GM10847 (cell line): ENCODE measurements around the gene CIAO3.

Experiments
- POLR2A ChIP-seq: IDR thresholded peaks from 2 replicates; pipeline ENCODE4 v1.6.1; 2011; ENCODE audit not compliant: insufficient read length; ENCODE audit errors: extremely low read depth

CIAO3 gene

GRCh38 chr16:780296-780695 is 39.5 kb upstream of the CIAO3 start:
- TF ChIP-seq POLR2A = no peak

GRCh38 chr16:779561-779960 is 38.8 kb upstream of the CIAO3 start:
- TF ChIP-seq POLR2A = no peak

GRCh38 chr16:778909-779527 is 38.2 kb upstream of the CIAO3 start:
- no peak for TF ChIP-seq POLR2A

GRCh38 chr16:778447-778846 is 37.6 kb upstream of the CIAO3 start:
- TF ChIP-seq POLR2A = no peak

- TF ChIP-seq POLR2A = no peak
Measured at GRCh38 chr16:777826-778225, 37.0 kb upstream of the CIAO3 start.

GRCh38 chr16:776824-777223 is 36.0 kb upstream of the CIAO3 start:
- no peak for TF ChIP-seq POLR2A

GRCh38 chr16:775236-775796 is 34.5 kb upstream of the CIAO3 start:
- no peak for TF ChIP-seq POLR2A

GRCh38 chr16:774086-775001 is 33.5 kb upstream of the CIAO3 start:
- TF ChIP-seq POLR2A = no peak

GRCh38 chr16:772959-773358 is 32.2 kb upstream of the CIAO3 start:
- no peak for TF ChIP-seq POLR2A

- TF ChIP-seq POLR2A = no peak
Measured at GRCh38 chr16:770411-770810, 29.6 kb upstream of the CIAO3 start.

GRCh38 chr16:769934-770333 is 29.1 kb upstream of the CIAO3 start:
- TF ChIP-seq POLR2A = no peak

GRCh38 chr16:769184-769784 is 28.5 kb upstream of the CIAO3 start:
- no peak for TF ChIP-seq POLR2A

GRCh38 chr16:768428-768827 is 27.6 kb upstream of the CIAO3 start:
- no peak for TF ChIP-seq POLR2A

GRCh38 chr16:767743-768235 is 27.0 kb upstream of the CIAO3 start:
- no peak for TF ChIP-seq POLR2A

- no peak for TF ChIP-seq POLR2A
Measured at GRCh38 chr16:766820-767640, 26.2 kb upstream of the CIAO3 start.
